Activated CD4-positive, alpha-beta T cell treated with anti-CD3 and anti-CD28 coated beads, Interleukin-2, amount 50 U/mL, for 48 hours (primary cell): Measurements from ENCODE around the gene FBLN5.

ENCODE experiments used
- DNase-seq, 2 experiments: peaks; one replicate each; pipeline ENCODE4 v3.0.0-alpha.2; 2020

Gene FBLN5

GRCh38 chr14:91945751-91946621 is 1.5 kb downstream of the FBLN5 start:
- DNase-seq: no peak

DNA sequence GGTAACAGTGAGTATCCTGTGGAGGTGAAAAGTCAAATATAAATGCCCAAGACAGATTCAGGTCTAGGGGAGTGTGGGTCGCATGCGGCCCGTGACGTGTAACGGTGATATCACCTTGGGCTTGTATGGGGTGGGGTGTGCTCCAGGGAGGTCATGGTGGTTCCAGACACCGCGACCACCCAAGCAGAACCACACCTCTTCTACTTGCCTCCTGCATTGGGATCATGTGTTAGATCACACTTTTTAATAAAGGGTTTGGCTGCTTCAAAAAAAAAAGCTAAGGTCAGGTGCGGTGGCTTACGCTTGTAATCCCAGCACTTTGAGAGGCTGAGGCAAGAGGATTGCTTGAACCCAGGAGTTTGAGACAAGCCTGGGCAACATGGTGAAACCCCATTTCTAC is 4.5 kb downstream of the FBLN5 start:
- DNase-seq: no peak

DNA sequence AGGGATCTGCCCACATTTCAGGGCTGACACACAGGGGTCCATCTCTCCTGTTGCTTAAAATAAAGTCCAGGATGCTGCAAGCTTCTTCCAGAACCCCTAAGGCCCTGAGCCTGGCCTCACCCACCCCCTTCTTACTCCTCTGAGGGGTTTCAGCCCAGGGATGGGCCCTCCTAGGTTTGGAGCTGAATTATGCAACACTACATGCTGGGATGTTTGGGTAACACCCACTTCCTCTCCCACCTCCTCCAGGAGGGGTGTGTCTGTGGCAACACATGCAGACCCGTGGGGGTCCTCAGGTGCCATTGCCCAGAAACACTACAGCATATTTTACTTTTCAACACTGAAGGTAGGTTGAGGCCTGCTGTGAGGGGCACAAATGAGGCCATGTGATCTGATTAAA is 5.4 kb downstream of the FBLN5 start:
- DNase-seq: no peak

GRCh38 chr14:91940209-91940608 is 7.3 kb downstream of the FBLN5 start:
- no peak for DNase-seq

- DNase-seq: no peak
Measured at GRCh38 chr14:91935586-91935985, 11.9 kb downstream of the FBLN5 start.

DNA sequence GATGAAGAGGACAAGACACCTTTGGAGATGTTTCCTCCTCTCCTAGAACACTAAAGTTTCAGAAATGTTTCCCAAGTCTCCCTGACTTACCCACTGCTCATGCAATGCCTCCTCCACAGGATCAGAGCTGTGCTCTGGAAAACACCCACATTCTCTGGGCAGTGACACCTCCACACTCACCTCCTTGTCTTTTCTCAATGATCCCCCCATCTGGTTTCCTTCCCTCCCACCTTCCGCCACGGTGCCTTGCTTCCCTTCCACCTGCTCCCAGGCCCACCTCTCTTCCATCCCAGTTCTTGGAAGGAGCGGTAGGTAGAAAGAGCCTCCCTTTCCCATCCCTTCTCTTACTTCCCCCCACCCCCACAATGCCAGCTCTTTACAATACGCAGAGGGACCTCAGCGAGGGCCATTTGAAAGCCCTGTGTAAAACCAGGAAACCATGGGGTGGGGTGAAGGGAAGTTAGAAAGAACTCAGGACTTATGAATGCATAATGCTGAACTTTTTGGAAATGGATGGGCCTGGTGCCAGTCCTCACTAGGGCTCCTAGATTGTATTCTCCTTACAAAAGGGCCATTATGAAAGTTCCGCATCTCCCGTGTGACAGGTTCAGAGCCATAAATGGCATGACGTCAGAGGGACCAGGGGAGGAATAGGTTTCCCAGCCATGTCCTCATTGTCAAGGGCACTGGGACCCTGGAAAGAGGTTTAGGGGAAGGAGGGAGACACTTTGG is 12.8 kb downstream of the FBLN5 start:
- DNase-seq: no peak

GRCh38 chr14:91931478-91932088 is 15.9 kb downstream of the FBLN5 start:
- DNase-seq: no peak

DNA sequence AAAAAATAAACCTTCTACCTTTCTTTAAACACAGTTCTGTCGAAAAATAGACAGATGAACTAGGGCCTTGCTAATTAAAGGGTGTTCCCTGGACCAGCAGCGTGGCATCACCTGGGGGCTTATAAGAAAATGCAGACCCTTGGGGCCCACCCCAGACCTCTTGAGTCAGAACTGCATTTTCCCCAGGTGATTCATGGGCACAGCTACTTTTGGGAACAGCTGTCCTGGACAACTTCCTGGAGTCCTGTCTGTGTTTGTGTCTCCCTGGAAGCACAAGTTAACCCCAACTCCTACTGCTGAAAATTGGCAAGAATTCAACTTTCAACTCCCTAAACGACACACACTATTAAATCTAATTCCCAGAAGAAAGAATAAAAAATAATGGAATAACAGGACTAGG is 17.8 kb downstream of the FBLN5 start:
- DNase-seq: no peak

- DNase-seq: no peak
Measured at GRCh38 chr14:91927800-91928199, 19.7 kb downstream of the FBLN5 start.

- DNase-seq: no peak
Measured at GRCh38 chr14:91927191-91927590, 20.3 kb downstream of the FBLN5 start.

DNA sequence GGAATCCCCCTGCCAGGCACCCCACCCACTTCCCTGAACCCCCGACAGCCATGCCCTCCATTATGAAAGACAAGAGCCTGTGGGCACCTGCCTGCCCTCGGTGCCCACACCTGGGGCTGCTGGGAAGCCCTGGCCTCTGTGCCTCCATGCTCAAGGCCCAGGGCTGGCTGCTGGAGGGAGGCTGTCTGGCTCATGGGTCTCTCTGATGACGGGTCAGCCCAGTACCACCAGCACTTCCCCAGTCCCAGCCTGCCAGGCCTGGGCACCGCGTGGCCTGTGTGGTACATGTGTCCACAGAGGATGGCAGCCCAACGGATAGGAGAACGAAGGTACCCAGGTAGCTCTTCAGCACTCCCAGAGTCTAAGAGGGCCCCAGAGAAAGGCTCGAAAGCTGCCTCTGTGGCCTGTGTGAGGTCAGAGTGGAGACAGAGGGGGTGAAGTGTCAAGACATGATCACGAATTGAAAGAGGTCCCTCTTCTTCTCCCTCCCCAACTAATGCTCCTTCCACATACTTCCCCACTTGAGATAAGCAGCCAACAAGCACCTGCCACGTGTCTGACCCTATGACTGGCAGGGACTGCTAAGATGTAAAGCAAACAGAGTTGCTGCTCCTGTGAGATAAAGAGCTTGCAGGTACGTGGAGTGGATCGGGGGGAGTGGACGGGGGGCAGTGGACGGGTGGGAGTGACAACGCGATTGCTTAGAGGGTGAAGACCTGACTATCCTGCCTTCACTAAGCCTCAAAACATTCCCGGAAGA is 21.2 kb downstream of the FBLN5 start:
- DNase-seq: no peak

- DNase-seq: no peak
Measured at GRCh38 chr14:91925727-91926121, 21.8 kb downstream of the FBLN5 start.

DNA sequence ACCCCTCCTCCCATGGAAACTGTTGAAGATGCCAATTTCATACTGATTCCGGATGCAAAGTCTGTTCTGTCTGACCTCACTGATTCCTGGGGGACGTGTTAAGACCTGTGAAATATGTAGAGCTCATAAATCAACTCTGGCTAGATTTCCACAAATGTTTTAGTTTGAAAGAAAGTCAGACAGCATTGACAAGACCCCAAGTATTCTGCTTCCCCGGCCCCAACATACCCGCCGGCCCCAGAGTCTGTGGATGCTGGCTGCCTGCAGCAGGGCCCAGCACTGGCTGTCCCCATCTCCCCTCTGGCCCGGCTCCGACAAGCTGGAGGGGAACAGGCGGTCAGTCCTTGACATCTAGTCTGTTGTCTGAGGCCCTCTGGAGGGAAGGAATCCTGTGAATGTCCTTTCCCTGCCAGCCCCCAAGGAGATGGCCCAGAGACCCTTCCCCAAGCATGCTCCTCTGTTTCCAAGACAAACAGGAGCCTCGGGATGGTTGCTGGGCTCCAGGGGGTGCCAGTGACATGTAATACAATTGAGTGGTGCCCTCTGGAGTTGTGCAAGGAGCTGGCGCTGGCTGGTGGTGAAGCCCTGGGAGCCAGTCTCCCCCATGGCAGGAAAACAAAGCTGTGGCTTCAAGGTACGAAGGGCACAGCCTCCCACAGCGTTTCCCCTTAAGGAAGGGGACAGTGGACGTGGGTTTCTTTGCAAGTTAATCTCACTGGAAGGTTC is 22.3 kb downstream of the FBLN5 start:
- DNase-seq: no peak

DNA sequence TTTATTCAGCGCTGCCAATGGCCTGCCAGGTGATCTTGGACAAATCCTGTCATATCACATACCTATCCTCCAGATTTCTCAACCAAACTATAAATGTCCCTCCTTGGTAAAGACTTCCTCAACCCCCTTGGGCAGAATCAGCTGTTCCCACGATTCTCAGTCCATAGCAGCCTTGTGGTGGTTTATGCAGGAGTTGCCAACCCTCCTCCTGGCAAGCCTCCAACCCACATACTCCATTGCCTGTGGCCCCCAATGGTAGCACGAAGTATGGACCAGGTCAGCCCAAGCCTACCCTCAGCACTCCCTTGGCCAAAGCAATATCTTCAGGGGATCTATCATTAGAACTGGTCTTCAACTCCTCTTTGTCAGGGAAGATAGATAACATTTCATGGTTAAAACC is 27.0 kb downstream of the FBLN5 start:
- no peak for DNase-seq

GRCh38 chr14:91919814-91920213 is 27.7 kb downstream of the FBLN5 start:
- DNase-seq: no peak

GRCh38 chr14:91918186-91918883 is 29.2 kb downstream of the FBLN5 start:
- no peak for DNase-seq

DNA sequence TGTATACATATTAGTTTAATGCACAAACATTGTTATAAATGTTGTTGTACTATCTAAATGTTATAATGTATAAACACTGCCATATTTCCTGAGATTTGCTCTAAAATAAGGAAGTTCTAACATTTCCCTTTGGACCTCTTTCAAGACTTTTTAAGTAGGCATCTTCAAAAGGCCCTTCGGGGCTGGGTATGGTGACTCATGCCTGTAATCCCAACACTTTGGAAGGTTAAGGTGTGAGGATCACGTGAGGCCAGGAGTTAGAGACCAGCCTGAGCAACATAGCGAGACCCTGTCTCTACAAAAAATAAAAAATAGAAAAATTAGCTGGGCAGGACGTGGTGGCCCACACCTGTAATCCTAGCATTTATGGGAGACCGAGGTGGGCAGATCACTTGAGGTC is 35.5 kb downstream of the FBLN5 start:
- no peak for DNase-seq

DNA sequence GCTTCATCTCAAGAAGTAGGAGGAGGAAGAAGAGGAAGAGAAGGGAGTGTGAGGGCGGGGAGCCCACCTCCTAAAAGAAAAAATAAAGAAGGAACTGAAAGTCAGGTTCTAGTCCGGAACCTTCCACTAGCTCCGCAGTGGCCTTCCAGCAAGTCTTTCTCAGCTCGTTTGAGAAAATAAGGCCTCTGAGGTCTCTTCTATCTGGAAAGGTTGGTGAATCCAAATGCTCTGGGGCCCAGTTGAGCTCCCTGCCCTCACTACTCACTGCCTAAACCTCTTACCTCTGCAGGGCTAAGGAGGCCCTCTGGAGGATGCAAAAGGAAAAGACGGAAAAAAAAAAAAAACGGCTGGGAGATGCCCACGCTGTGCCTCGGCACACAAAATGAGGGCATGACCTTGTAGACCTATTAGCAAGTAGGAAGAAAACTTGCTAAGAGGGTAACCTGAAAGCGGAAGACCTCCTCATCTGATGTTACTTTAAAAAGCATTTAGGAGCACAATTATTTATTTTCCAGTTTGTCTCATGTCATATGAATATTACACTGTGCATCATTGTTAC is 35.9 kb downstream of the FBLN5 start:
- DNase-seq: peak; percentile 26 to 42

DNA sequence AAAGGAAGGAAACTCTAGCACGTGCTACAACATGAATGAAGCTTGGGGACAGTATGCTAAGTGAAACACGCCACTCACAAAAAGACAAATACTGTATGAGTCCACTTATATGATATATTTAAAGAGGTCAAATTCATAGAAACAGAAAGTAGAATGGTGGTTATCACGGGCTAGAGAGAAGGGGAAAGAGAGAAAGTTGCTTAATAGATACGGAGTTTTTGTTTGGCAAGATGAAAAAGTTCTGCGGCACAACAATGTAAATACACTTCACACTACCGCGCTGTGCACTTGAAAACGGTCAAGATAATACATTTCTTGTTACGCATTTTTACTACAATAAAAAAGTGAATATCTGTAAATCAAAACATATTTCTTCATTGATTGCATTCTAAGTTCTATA is 37.3 kb downstream of the FBLN5 start:
- DNase-seq: no peak

DNA sequence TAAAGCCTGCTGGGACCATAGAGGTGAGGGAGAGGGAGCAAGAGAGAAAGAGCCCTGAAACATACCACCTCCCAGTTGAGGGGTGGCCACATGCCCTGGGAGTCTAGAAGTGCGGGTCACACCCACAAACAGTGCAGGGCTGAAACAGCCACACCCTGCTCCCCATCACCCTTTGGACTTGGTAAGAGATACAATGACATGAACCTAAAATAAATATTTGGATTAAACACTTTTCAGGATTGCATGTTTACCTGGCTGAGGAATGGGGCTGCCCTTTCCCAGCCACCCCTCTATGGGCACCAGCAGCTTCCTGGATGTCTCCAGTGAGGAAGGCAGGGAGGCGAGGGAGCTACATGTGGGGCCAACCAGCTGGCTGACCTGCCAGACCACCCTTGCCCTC is 41.1 kb downstream of the FBLN5 start:
- no peak for DNase-seq

DNA sequence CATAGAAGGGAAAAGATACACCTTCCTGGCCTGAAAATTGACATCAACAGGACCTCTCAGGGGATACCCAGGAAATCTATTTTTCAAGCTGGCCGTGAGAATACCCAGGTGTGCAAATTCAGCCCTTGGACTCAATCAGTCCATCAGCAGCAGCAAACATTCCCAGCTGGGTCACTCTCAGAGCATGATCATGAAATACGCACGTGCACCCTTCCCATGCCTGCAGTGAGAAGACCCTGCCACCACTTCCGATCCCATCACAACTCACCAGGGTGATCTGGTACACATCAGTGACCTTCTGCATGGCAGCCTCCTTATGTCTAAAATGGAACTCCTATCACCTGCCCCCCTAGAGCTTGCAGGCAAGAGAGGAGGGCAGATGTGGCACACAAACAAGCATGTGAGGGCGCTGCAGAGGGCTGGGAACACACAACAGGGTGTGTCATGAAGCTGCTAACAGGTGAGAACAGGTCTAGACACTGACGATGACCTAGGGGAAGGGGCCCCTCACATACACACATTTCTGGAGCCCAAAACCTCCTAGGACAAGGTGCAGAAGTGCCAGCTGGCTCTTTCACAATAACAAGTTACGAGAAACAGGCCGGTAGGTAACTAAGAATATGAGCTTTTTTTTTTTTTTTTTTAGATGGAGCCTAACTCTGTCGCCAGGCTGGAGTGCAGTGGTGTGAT is 42.4 kb downstream of the FBLN5 start:
- DNase-seq: no peak
